Heart left ventricle (tissue), 13 donors: ENCODE results near the gene FXYD7.
"Not testable (repeated sequence)": the region's sequence is repeated elsewhere in the genome, so short reads cannot be mapped to it uniquely, and the experiment has no call there.

Experiments
- POLR2A ChIP-seq, 2 donors: fragments of 450-650 bp; IDR thresholded peaks; one replicate each; pipeline ENCODE4 v1.6.1; 2017; ENCODE audit warnings: antibody characterized with exemption in 2 of 2, mild to moderate bottlenecking in 2 of 2, moderate library complexity in 2 of 2
- TF ChIP-seq, protein P1 (sequence below), 12 donors: fragments of 200-600 bp; sonication (generic) in 4 of 12; IDR thresholded peaks; one replicate each; pipeline versions ENCODE4 v1.5.0 to v1.8.0; 2018 to 2022; ENCODE audit warnings: antibody characterized with exemption in 12 of 12, mild to moderate bottlenecking in 5 of 12
- donor health status: ischemic (EF 13 %, LVEDD 7.1; RV severe dilation, severe dysfunction).
- donor health status: DM: no; HTN: yes; CAD: no.
- donor health status: DM: no; HTN: no; CAD: no.
- donor health status: ischemic (EF 25% LVEDD 6.9; RV normal size, moderate dysfunction).
- donor health status: ischemic (EF 25% LVEDD 5.7; RV mildly dilated, moderate dysfunction).
- donor health status: ischemic (EF 35%, LVEDD 5.7; RV mildly dilated, moderate dysfunction).
- donor health status: nonischemic (EF 11% LVEDD 7.7; RV severe dilation, severe dysfunction).
- donor health status: DM: yes; HTN: yes; CAD: no.
- donor health status: PGD.
- donor health status: ischemic (EF 29% LVEDD 5.4; RV normal size, mild dysfunction).
- donor health status: nonischemic (EF 23%, LVEDD 6.1; RV moderate dilation, normal function).

DNA sequence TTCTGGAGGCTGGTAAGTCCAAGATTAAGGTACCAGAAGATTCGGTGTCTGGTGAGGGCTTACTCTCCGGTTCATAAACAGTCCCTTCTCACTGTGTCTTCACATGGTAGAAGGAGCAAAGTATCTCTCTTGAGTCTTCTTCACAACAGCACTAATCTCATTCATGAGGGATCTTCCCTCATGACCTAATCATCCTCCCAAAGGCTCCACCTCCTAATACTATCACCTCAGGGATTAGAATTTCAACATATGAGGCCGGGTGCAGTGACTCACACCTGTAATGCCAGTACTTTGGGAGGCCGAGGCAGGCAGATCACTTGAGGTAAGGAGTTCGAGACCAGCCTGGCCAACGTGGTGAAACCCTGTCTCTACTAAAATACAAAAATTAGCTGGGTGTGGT is 53.8 kb downstream of the FXYD7 start:
- TF ChIP-seq, protein P1, sequence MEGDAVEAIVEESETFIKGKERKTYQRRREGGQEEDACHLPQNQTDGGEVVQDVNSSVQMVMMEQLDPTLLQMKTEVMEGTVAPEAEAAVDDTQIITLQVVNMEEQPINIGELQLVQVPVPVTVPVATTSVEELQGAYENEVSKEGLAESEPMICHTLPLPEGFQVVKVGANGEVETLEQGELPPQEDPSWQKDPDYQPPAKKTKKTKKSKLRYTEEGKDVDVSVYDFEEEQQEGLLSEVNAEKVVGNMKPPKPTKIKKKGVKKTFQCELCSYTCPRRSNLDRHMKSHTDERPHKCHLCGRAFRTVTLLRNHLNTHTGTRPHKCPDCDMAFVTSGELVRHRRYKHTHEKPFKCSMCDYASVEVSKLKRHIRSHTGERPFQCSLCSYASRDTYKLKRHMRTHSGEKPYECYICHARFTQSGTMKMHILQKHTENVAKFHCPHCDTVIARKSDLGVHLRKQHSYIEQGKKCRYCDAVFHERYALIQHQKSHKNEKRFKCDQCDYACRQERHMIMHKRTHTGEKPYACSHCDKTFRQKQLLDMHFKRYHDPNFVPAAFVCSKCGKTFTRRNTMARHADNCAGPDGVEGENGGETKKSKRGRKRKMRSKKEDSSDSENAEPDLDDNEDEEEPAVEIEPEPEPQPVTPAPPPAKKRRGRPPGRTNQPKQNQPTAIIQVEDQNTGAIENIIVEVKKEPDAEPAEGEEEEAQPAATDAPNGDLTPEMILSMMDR (IDR thresholded peaks at IDR 0.05), result not testable (repeated sequence)
- TF ChIP-seq POLR2A (IDR thresholded peaks at IDR 0.05), result not testable (repeated sequence)
